PC-9 (cell line): Measurements from ENCODE around the gene SHISA6. TPM values are rescaled to one million over a fixed set of nuclear protein-coding genes. Genes with fewer than 3 reads are reported as not detected.

ENCODE experiments used
- BruUV-seq: library from RNA; stranded (reverse); fragments of 400-500 nt; replicated peaks from 2 replicates; lab custom pipeline; 2021; lab: Mats Ljungman, UMichigan
- CTCF ChIA-PET: fragments of 300-600 bp; sonication (Branson Sonifier 250); formaldehyde crosslinking; loops from one replicate; lab custom pipeline; 2022; ENCODE audit warnings: antibody characterized with exemption; lab: Charles Lee
- POLR2A ChIA-PET: fragments of 300-600 bp; sonication (Branson Sonifier 250); formaldehyde crosslinking; loops from one replicate; lab custom pipeline; 2022; ENCODE audit warnings: antibody characterized with exemption; ENCODE audit not compliant: unreplicated experiment; lab: Charles Lee
- DNase-seq, 2 experiments: peaks; one replicate each; pipeline versions ENCODE4 v3.0.0 to v3.0.0-alpha.2; 2015 to 2022; ENCODE audit warnings: mixed read lengths in 1 of 2
- H2AFZ ChIP-seq: fragments of 200-600 bp; sonication (generic); 2 replicates; pipeline ENCODE4 v1.8.1; 2017; ENCODE audit warnings: antibody characterized with exemption
- H3F3A ChIP-seq: fragments of 200-600 bp; sonication (generic); 2 replicates; pipeline ENCODE4 v1.8.1; 2017; ENCODE audit warnings: antibody characterized with exemption, mild to moderate bottlenecking, low read depth; ENCODE audit not compliant: insufficient read depth
- H3K27ac ChIP-seq: fragments of 200-600 bp; sonication (generic); 2 replicates; pipeline ENCODE4 v1.6.1; 2016; ENCODE audit warnings: mixed run types
- H3K27me3 ChIP-seq: fragments of 200-600 bp; sonication (generic); 2 replicates; pipeline ENCODE4 v1.6.1; 2016; ENCODE audit warnings: low read depth, mixed run types; ENCODE audit not compliant: insufficient read depth
- H3K36me3 ChIP-seq: fragments of 200-600 bp; sonication (generic); 2 replicates; pipeline ENCODE4 v1.6.1; 2016; ENCODE audit warnings: low read depth, mixed run types
- H3K4me1 ChIP-seq: fragments of 200-600 bp; sonication (generic); replicated peaks from 2 replicates; pipeline ENCODE4 v1.6.1; 2016; ENCODE audit warnings: mixed run types; ENCODE audit not compliant: insufficient read depth
- H3K4me2 ChIP-seq: fragments of 200-600 bp; sonication (generic); 2 replicates; pipeline ENCODE4 v1.6.1; 2017; ENCODE audit warnings: mixed run types
- H3K4me3 ChIP-seq: fragments of 200-600 bp; sonication (generic); 2 replicates; pipeline ENCODE4 v1.6.1; 2016; ENCODE audit warnings: mixed run types
- H3K79me2 ChIP-seq: fragments of 200-600 bp; sonication (generic); 2 replicates; pipeline ENCODE4 v1.6.1; 2017; ENCODE audit warnings: low read depth, mixed run types
- H3K9me2 ChIP-seq: fragments of 200-600 bp; sonication (generic); 2 replicates; pipeline ENCODE4 v1.8.1; 2017; ENCODE audit warnings: mild to moderate bottlenecking; ENCODE audit not compliant: insufficient read depth
- H3K9me3 ChIP-seq: fragments of 200-600 bp; sonication (generic); 2 replicates; pipeline ENCODE4 v1.8.1; 2016; ENCODE audit warnings: low read depth; ENCODE audit not compliant: insufficient read depth
- H4K20me1 ChIP-seq: fragments of 200-600 bp; sonication (generic); 2 replicates; pipeline ENCODE4 v1.8.1; 2017; ENCODE audit not compliant: insufficient read depth
- EZH2 ChIP-seq: fragments of 200-600 bp; sonication (generic); IDR thresholded peaks from 2 replicates; pipeline ENCODE4 v1.8.0; 2017; ENCODE audit warnings: antibody characterized with exemption, low read depth
- intact Hi-C: fragments of 100-400 bp; cut with micrococcal nuclease; formaldehyde crosslinking; loops from one replicate; pipeline ENCODE4 v1.10.0; 2022; ENCODE audit not compliant: unreplicated experiment
- total RNA-seq: library from RNA; stranded (reverse); gene quantifications from 2 replicates; pipeline ENCODE4 v1.2.3, GENCODE V29; 2021
- TF ChIP-seq, protein P1 (sequence below): fragments of 200-600 bp; sonication (generic); conservative IDR thresholded peaks from 2 replicates; pipeline ENCODE4 v1.6.1; 2017; ENCODE audit warnings: mixed run types, antibody characterized with exemption, mild to moderate bottlenecking, moderate library complexity

SHISA6 gene
- total RNA-seq, 1 experiment from 2014 or later, result not detected

DNA sequence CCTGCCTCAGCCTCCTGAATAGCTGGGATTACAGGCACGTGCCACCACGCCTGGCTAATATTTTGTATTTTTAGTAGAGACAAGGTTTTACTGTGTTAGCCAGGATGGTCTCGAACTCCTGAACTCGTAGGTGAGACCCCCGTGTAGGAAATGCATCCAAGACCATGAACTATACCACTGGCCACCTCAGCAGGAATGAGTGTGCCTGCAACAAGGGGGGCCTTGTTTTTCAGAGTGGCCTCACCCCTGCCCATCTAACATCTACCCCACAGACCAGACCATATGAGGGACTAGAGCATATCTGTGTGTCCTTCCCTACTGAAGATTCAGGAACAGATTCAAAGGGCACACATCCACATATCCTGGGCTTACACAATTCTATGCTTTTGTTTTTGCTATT is 44.9 kb downstream of the SHISA6 start:
- ChIA-PET CTCF (no interaction called here), POLR2A (no interaction called here)
- DNase-seq, result no peak
- Histone ChIP-seq H3K9me2 (no peaks in the 10 kb centered on the region), H3K4me1 (no peaks in the 10 kb centered on the region), H3K79me2 (no peaks in the 10 kb centered on the region), H3F3A (no peaks in the 10 kb centered on the region), H3K9me3 (no peaks in the 10 kb centered on the region), H3K27me3 (no peaks in the 10 kb centered on the region; the same call in 1 of the 2 replicates), H3K36me3 (no peaks in the 10 kb centered on the region), H3K27ac (no peak overlapping the region), H3K4me3 (no peak overlapping the region), H3K4me2 (no peak overlapping the region), H2AFZ (no peak overlapping the region), H4K20me1 (no peaks in the 10 kb centered on the region)
- intact Hi-C loops, result no loop called here
- no peak for TF ChIP-seq EZH2
- TF ChIP-seq, protein P1, sequence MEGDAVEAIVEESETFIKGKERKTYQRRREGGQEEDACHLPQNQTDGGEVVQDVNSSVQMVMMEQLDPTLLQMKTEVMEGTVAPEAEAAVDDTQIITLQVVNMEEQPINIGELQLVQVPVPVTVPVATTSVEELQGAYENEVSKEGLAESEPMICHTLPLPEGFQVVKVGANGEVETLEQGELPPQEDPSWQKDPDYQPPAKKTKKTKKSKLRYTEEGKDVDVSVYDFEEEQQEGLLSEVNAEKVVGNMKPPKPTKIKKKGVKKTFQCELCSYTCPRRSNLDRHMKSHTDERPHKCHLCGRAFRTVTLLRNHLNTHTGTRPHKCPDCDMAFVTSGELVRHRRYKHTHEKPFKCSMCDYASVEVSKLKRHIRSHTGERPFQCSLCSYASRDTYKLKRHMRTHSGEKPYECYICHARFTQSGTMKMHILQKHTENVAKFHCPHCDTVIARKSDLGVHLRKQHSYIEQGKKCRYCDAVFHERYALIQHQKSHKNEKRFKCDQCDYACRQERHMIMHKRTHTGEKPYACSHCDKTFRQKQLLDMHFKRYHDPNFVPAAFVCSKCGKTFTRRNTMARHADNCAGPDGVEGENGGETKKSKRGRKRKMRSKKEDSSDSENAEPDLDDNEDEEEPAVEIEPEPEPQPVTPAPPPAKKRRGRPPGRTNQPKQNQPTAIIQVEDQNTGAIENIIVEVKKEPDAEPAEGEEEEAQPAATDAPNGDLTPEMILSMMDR, result no peak
- BruUV-seq, result no TSS peak

DNA sequence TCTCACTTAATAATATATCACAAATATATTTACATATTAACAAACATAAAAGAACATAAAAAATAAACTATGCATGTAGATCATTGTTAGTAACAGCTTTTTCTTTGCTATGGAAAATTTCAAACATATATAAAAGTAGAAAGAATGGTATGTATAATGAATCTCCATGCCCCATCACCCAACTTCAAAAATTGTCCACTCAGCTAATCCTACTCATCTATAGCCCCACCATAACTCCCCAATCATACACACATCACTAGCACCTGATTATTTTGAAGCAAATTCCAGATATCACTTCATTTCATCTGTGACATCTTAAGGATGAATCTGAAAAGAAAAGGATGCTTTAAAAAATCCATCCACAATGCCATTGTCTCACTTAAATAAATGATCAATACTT is 46.8 kb downstream of the SHISA6 start:
- no peak overlapping the region for H3K4me3 ChIP-seq
- no peaks in the 10 kb centered on the region for H3K4me1 ChIP-seq
- no peak overlapping the region for H2AFZ ChIP-seq
- H3K27ac ChIP-seq, result no peak overlapping the region
- TF ChIP-seq EZH2, result no peak
- TF ChIP-seq, protein P1, result no peak
- no peak overlapping the region for H3K4me2 ChIP-seq
- H3K9me3 ChIP-seq, result no peaks in the 10 kb centered on the region
- no peaks in the 10 kb centered on the region for H3K79me2 ChIP-seq
- H3K36me3 ChIP-seq, result no peaks in the 10 kb centered on the region
- H3K27me3 ChIP-seq, result peaks cover 4% of the 10 kb centered on the region; the same call in 1 of the 2 replicates
- no TSS peak for BruUV-seq
- intact Hi-C loops, result no loop called here
- ChIA-PET POLR2A (no interaction called here), CTCF (no interaction called here)
- no peak for DNase-seq
- H4K20me1 ChIP-seq, result no peaks in the 10 kb centered on the region
- no peaks in the 10 kb centered on the region for H3K9me2 ChIP-seq
- H3F3A ChIP-seq, result no peaks in the 10 kb centered on the region

DNA sequence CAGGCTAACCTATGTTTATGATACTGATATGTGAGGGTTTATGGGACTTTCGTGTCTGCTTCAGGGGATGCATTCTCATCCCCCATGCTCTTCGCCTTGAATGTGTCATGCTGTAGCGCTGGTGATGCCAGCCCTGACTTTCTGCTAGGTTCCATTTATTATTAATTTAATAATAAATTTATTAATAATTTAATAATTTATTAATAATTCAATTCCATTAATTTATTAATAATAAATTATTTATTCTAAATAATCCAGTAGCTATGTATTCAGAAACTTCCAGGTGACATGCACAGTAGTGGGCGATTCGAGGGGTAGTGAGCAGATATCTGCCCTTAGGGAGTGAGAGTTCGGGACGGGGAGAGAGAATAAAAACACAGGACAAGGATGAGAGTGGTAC is 49.8 kb downstream of the SHISA6 start:
- no peaks in the 10 kb centered on the region for H3F3A ChIP-seq
- H3K9me3 ChIP-seq, result no peaks in the 10 kb centered on the region
- H4K20me1 ChIP-seq, result no peaks in the 10 kb centered on the region
- ChIA-PET CTCF (no interaction called here), POLR2A (no interaction called here)
- intact Hi-C loops, result no loop called here
- H2AFZ ChIP-seq, result no peak overlapping the region
- no peaks in the 10 kb centered on the region for H3K4me1 ChIP-seq
- peaks cover 15% of the 10 kb centered on the region for H3K27me3 ChIP-seq
- DNase-seq, result no peak
- no peaks in the 10 kb centered on the region for H3K9me2 ChIP-seq
- H3K27ac ChIP-seq, result no peak overlapping the region
- no peaks in the 10 kb centered on the region for H3K36me3 ChIP-seq
- no TSS peak for BruUV-seq
- H3K79me2 ChIP-seq, result no peaks in the 10 kb centered on the region
- H3K4me3 ChIP-seq, result no peak overlapping the region
- no peak overlapping the region for H3K4me2 ChIP-seq
- TF ChIP-seq, protein P1, result no peak
- TF ChIP-seq EZH2, result no peak
